IMR-90 (cell line): Measurements from ENCODE around the gene CHRM4.

Source experiments
- RAD21 ChIP-seq: IDR thresholded peaks from 2 replicates; pipeline ENCODE4 v1.6.1; 2012; ENCODE audit warnings: low read length, improper control_type of control experiment
- TF ChIP-seq, protein P1 (sequence below): conservative IDR thresholded peaks from 2 replicates; pipeline ENCODE4 v1.5.1; 2012; ENCODE audit warnings: mild to moderate bottlenecking, low read depth, low read length, improper control_type of control experiment
- TF ChIP-seq, protein P2 (sequence below): fragments of 150-350 bp; IDR thresholded peaks from 2 replicates; pipeline ENCODE4 v1.6.1; 2017; ENCODE audit warnings: mild to moderate bottlenecking, antibody characterized with exemption, low read length, low read depth

DNA sequence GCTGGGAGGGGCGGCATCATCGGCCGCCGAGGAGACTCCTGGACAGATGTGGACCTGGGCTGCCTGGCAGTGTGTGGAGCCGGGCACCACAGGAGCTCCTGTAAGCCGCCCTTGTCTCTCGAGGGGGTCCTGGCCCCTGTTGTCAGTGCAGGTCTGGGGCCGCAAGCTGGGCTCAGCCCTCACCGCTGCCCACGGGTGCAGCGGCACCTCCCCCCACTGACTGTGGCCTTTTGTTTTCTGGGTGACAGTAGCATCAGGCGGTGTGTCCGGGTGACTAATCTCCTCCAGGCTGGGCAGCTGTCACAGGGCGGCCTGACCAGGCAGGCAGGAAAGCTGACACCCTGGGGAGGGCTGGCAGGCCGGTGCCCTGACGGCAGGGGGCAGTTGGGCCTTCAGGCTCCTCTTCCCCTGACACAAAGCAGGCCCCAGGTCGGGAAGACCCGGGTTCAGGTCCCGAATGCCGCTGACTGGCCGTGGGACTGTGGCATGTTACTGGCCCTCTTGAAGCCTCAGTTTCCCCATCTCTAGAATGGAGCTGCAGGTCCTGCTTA lies 28.0 kb downstream of the CHRM4 start:
- TF ChIP-seq, protein P1, sequence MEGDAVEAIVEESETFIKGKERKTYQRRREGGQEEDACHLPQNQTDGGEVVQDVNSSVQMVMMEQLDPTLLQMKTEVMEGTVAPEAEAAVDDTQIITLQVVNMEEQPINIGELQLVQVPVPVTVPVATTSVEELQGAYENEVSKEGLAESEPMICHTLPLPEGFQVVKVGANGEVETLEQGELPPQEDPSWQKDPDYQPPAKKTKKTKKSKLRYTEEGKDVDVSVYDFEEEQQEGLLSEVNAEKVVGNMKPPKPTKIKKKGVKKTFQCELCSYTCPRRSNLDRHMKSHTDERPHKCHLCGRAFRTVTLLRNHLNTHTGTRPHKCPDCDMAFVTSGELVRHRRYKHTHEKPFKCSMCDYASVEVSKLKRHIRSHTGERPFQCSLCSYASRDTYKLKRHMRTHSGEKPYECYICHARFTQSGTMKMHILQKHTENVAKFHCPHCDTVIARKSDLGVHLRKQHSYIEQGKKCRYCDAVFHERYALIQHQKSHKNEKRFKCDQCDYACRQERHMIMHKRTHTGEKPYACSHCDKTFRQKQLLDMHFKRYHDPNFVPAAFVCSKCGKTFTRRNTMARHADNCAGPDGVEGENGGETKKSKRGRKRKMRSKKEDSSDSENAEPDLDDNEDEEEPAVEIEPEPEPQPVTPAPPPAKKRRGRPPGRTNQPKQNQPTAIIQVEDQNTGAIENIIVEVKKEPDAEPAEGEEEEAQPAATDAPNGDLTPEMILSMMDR, result no peak
- TF ChIP-seq, protein P2, sequence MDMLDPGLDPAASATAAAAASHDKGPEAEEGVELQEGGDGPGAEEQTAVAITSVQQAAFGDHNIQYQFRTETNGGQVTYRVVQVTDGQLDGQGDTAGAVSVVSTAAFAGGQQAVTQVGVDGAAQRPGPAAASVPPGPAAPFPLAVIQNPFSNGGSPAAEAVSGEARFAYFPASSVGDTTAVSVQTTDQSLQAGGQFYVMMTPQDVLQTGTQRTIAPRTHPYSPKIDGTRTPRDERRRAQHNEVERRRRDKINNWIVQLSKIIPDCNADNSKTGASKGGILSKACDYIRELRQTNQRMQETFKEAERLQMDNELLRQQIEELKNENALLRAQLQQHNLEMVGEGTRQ, result no peak
- TF ChIP-seq RAD21, result no peak
